NCI-H524 (cell line): ENCODE measurements around the gene BICC1.
A peak's percentile ranks its signal among the peaks of the same experiment; 100 is the strongest.
"Not testable (repeated sequence)": the region's sequence is repeated elsewhere in the genome, so short reads cannot be mapped to it uniquely, and the experiment has no call there.

Source experiments
- DNase-seq, 2 experiments: peaks; one replicate each; lab custom pipeline; 2025; lab: John Stamatoyannopoulos, UW

The BICC1 gene

GRCh38 chr10:58565271-58565670, 52.6 kb downstream of the BICC1 start:
- DNase-seq: peak in 1 of 2 experiments; percentile 1

DNA sequence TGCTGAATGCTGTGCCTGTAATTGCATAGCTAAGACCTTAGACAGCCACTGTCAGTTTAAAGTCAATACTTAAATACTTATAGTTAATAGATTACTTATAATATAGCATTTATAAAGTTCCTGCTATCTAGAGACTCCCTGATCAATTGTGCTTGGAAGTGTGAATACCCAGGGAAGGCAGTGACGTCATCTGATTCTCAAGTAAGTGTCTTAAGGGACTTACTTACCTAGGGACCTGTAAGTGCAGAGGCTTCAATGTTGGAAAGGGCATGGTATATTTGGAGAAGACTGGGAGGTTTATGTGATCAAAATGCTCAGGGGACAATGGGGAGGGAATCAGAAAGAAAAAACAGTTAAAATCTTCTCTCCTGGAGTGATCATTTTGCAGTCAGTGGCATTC, 55.0 kb downstream of the BICC1 start:
- DNase-seq: no peak

- DNase-seq: no peak
These were observed 55.8 kb downstream of the BICC1 start for GRCh38 chr10:58568428-58568935.

GRCh38 chr10:58570307-58570723, 57.6 kb downstream of the BICC1 start:
- no peak for DNase-seq

GRCh38 chr10:58570979-58571378, 58.3 kb downstream of the BICC1 start:
- no peak for DNase-seq

DNA sequence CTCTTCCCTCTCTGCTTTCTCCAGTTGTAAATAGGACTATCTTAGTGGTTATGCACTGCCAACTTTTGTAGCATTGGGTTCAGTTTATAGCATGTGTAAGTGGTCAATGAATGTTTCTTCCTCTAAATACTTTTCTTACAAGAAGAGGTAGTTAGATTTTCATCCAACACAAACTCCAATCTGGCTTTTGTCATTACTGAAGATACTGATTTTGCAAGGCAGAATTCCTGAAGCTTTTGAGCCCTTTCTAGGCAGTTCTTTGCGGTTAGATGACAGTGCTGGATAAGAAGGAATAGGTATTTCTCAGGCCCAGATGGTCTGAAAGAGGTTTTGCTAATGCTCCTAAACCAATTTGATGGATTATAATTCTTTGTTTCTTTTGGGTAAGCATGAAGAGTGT, 60.5 kb downstream of the BICC1 start:
- no peak for DNase-seq

- no peak for DNase-seq
These were observed 61.4 kb downstream of the BICC1 start for GRCh38 chr10:58574058-58574457.

DNA sequence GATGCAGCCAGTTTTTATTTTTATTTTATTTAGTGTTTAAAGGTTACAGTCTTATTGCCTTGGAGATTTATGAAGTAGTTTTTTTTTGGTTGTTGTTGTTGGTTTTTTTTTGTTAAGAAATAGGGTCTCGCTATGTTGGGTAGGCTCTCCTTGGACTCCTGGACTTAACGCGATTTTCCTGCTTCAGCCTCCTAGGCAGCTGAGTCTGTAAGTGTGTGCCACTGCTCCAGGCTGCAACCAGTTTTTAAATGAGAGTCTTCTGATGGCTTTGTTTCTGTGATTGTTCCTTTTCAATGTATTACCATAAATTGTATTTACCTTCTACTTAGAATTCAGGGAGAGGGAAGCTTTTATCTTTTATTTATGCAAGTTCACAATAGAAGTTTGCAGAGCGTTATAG, 62.8 kb downstream of the BICC1 start:
- DNase-seq: no peak

GRCh38 chr10:58576751-58577436, 64.2 kb downstream of the BICC1 start:
- DNase-seq: no peak

GRCh38 chr10:58577437-58577777, 64.7 kb downstream of the BICC1 start:
- no peak for DNase-seq

DNA sequence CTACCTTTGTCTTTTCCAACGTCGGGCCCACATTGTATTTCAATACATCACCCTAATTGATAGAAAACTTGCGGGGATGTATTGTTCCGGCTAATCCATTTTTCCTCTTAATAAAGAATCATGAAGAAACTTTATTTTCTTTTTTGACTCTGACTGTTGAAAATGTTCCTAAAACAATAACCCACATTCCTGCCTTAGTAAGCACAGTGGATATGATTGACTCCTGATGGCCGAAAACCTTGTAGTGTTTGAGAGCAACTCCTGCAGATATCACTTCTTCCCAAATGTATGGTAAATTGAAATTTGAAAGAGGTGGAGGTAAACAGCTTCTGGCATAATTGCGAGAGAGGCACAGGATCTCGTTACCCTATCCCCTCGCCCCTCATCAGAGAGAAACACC, 65.7 kb downstream of the BICC1 start:
- DNase-seq: no peak

DNA sequence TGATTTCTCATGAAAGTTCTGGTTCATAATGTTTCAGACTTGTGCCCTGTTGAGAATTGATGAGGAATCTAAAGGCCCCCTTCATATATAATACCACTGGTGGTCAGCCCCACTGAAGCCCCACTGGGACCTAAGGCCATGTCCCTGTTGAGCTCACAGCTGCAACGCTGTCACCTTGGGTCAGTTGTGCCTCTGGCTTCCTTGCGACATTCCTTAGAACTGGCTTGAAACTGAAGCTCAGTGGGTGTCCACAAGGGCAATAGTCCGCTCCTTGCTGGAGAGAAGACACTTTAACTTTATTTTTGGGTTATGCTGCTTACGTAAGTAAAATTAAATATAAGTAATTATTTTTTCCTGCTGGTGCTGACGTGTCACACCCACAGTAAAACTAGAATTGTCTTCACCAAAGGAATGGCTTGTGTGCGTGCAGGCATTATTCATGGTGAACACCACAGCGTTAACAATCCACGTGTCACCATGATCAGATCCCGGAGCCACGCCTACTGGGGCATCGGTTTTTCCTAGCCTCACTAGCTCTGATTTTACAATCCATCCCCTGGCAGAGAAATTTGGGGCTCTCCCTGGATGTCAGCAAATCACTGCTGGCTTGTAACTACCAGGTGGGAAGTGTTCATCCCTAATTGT, 66.5 kb downstream of the BICC1 start:
- DNase-seq: no peak

DNA sequence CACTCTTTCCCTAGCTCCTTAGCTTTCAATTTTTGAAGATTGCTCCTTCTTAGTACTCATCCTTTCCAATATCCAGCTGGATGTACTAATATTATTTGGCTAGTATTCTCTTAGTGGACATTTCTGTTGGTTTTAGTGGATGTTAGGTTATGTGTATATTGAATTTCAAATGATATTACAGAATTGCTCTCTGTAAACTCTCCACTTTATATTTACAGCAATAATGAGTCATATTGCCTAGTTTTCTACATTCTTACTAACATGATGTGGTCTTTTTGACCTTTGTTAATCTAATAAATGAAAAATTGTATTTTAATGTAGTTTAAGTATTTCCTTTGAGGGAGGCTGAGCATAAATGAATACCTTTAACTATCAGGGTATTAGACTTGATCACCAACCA, 69.4 kb downstream of the BICC1 start:
- DNase-seq: no peak

- DNase-seq: no peak
These were observed 72.8 kb downstream of the BICC1 start for GRCh38 chr10:58585435-58585834.

- no peak for DNase-seq
These were observed 73.9 kb downstream of the BICC1 start for GRCh38 chr10:58586282-58587245.

- no peak for DNase-seq
These were observed 75.0 kb downstream of the BICC1 start for GRCh38 chr10:58587676-58588075.

DNA sequence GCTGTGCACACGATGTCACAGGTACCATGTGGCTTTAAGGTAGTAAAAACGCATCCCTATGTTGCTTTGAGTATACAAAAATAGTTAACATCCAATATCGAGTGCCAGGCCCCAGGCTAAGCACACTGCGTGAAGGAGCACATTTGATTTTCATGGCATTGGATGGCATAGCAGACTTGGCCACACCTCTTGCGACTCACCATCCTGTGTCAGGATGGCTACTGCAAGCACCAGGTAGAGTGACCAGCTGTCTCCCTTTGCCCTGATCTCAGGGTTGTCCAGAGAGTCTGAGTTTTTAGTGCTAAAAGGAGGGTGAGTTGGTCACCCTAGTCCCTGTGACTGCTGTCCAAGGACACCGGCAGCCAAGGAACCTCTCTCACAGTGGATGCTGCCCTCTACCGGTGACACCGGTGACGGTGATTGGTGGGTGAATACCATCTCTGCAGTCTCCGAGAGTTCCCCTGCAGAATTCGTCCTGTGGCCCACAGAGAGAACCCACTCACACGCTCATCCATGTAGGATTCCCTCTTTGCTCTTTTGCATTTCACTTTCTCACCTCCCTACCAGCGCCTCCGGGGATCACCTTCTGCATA, 76.1 kb downstream of the BICC1 start:
- no peak for DNase-seq

DNA sequence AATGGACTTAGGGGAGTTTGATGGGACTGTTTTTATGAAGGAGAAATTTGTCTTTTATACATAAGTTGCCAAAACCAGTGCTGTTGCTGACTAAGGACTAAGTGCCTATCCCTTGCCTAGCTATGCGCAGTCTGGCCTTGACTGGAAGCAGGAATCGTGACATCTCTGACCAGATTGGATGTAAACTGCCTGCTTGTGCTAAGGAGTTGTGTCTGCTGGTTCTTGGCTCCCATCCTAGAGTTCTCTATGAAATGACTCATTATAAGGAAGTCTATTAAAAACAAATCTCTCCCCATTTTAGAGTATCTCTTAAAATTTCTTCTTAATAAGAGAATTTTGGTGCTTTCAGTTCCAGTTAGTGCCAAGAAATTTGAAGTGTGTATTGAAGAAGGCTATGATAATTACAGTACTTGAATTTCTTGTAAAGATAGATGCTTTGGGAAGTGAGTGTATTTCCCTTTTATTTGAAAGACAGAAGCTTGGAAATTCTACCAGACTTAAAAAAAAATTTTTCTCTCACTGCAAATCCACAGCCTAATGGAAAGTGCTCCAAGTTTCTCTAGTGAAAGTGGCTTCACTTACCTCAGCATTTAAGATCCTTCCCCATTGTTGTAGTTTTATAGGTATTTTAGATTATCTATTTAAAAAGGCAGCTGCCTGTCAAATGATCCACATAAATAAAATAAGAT, 77.6 kb downstream of the BICC1 start:
- DNase-seq: no peak

- no peak for DNase-seq
These were observed 78.3 kb downstream of the BICC1 start for GRCh38 chr10:58590924-58591323.

GRCh38 chr10:58593008-58593407, 80.3 kb downstream of the BICC1 start:
- DNase-seq: no peak

DNA sequence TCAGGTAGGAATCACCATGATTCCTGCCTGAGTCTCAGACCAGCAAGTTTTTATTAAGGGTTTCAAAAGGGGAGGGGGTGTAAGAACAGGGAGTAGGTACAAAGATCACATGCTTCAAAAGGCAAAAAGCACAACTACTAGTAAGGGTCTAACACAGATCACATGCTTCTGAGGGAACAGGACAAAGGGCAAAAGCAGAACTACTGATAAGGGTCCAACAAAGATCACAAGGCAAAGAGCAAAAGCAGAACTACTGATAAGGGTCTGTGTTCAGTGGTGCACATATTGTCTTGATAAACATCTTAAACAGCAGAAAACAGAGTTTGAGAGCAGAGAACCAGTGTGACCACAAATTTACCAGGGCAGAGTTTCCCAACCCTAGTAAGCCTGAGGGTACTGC, 84.5 kb downstream of the BICC1 start:
- DNase-seq: not testable (repeated sequence)
